GM12864 (cell line): ENCODE measurements around the gene EDIL3.

Experiments used
- DNase-seq: peaks from one replicate; pipeline ENCODE4 v3.0.0-alpha.2; 2011; ENCODE audit warnings: low read depth
- H3K4me3 ChIP-seq: 2 replicates; pipeline ENCODE4 v1.5.1; 2011; ENCODE audit warnings: mild to moderate bottlenecking, low read depth, low read length, control low read depth
- TF ChIP-seq, protein P1 (sequence below): IDR thresholded peaks from 2 replicates; pipeline ENCODE4 v1.5.1; 2011; ENCODE audit warnings: low read depth, mild to moderate bottlenecking, moderate library complexity, low read length, control low read depth, inconsistent platforms; ENCODE audit errors: missing control alignments

Gene EDIL3, protein sequence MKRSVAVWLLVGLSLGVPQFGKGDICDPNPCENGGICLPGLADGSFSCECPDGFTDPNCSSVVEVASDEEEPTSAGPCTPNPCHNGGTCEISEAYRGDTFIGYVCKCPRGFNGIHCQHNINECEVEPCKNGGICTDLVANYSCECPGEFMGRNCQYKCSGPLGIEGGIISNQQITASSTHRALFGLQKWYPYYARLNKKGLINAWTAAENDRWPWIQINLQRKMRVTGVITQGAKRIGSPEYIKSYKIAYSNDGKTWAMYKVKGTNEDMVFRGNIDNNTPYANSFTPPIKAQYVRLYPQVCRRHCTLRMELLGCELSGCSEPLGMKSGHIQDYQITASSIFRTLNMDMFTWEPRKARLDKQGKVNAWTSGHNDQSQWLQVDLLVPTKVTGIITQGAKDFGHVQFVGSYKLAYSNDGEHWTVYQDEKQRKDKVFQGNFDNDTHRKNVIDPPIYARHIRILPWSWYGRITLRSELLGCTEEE

DNA sequence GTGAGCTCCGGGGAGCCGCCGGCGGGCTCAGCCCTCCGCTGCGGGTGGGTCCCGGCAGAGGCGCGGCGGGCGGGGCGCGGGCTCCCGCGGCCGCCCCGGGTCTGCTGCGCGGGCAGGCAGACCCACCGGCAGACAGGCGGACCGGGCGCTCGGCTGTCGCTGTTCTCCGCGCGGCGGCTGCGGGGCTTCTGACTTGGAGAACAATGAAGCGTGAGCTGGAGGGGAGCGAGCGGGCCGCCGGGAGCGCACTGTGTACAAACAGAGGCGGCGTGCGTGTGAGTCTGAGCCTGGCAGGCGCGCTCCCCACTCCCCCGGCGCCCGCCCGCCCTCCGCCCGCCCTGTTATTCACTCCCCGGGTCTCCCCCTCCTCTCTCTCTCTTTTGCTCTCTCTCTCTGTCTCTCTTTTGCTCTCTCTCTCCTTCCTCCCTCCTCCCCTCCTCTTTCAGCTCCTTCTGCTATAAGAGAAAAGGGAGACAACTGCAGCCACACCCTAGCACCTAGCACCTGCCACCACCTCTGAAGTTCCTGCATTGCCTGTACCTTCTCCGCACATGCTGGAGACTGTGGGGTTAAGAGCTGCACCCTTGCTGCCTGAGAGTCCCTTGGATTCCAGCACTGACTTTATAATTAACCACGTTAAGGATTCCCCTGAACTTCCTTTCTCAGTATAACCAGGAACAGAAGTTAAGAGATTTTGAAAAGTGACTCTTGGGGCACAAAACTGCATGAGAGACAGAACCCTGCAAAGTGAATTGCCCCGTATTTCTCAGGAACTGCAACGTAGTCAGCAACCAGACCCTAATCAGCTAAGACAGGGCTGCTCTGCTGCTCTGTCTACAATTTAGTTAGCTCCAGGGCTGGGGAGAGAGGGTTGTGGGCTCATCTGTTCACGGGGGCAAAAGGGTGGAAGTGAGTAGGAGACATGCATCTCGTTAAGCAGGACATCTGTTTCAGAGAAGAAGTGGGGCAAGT lies at the start of gene EDIL3:
Gene EDIL3 (minus strand): TSS at position 277 of the 972 bp plus-strand sequence. CDS start 506 bp downstream, outside the sequence.
- H3K4me3 ChIP-seq, result no peak within 1 kb of the TSS
- TF ChIP-seq, protein P1, sequence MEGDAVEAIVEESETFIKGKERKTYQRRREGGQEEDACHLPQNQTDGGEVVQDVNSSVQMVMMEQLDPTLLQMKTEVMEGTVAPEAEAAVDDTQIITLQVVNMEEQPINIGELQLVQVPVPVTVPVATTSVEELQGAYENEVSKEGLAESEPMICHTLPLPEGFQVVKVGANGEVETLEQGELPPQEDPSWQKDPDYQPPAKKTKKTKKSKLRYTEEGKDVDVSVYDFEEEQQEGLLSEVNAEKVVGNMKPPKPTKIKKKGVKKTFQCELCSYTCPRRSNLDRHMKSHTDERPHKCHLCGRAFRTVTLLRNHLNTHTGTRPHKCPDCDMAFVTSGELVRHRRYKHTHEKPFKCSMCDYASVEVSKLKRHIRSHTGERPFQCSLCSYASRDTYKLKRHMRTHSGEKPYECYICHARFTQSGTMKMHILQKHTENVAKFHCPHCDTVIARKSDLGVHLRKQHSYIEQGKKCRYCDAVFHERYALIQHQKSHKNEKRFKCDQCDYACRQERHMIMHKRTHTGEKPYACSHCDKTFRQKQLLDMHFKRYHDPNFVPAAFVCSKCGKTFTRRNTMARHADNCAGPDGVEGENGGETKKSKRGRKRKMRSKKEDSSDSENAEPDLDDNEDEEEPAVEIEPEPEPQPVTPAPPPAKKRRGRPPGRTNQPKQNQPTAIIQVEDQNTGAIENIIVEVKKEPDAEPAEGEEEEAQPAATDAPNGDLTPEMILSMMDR, result no peak
- DNase-seq, result no peak

DNA sequence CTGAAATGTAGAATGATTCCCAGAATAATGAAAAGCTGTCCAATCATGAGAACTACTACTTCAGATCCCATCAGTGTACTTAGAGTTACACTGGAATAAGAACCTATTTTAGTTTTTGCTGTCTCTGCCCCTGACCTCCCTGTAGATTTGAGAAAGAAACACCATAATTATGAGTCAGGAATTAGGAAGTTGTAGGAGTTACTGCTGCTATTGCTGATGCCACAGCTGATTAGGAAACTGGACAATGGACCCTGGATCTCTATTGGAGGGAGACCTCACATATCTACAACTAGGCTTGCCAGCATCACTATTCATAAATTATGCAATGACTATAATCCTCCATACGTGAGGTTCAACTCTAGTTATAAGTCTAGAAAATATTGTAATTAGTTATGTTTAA lies 48.8 kb upstream of the EDIL3 start:
- TF ChIP-seq, protein P1, result no peak
- no peak for DNase-seq
- H3K4me3 ChIP-seq, result no peak overlapping the region

DNA sequence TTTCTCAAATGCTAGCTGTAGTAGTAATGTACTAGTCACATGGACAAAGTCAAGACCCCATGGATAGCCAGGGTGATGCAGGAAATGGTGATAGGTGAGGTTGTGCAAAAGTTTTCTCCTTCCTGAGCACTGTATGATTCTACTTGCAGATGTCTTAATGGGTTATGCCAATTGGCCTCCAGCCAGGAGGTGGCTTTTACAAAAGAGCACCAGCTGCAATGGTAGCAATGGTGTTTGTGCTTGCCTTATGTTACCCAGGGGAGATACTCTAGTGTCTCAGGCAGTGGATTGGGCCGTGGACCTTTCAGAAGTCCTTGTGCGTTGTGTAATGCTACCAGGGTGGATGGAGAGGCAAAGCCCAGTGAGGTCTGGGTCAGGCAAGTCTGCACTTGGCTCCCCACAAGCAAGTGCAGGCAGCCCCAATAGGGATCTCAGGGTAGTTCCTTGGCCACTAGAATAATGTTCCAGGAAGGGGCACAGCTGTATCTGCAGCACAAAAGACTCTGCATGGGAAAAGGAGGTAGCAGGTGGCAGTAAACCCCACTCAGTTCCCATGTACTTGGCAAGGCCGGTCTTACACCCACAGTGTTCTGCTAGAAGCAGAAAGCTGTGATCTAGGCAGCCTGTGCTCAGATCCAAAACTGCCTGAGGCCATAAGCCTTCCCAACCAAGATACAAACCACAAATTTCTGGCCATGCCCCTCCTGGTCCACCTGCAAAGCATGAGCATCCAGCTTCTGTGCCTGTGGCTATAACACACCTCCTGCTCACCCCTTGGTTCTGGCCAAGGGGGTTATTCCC lies 46.4 kb upstream of the EDIL3 start:
- DNase-seq, result no peak
- TF ChIP-seq, protein P1, result no peak
- H3K4me3 ChIP-seq, result no peak overlapping the region

DNA sequence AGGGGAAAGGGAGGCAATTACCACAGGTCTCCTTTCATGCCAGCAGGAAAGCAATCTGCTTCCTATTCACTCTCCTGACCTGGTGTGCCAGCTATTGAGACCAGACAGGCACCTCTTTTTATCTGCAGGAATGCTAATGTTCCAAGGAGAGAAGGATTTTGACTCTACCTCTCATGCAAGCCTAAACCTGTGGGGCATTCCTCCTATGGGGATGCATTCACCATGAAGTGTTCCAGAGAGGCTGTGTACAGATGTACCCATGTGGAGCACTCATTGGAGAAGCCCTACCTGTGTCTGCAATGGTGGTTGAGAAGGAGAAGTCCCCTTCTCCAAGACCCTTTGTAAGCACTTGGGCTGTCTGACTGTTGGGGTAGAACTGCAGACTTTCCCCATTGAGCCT lies 45.4 kb upstream of the EDIL3 start:
- no peak for DNase-seq
- TF ChIP-seq, protein P1, result no peak
- H3K4me3 ChIP-seq, result no peak overlapping the region

DNA sequence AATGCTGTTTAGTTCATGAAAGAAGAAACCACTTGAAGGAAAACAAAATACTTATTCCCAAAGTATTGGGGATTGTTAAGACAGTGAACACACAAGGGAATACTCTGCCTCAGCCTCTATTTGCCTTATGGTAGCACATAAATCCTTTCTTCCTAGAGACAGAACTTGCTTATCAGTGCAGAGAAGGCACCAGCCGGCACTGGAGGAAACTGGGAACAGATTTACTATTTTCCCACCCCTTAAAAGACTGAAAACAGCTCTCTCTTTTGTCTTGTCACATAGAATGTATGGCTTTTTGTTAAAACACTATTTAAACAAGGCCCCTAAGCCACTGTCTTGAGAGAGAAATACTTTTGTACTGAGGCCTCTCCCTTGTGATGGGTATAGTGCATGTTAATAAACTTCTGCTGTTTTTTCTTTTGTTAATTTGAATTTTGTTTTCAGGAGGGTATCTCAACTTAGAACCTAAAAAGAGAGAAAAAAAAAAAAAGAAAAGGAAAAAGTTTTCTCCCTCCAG lies 40.7 kb upstream of the EDIL3 start:
- TF ChIP-seq, protein P1, result no peak
- H3K4me3 ChIP-seq, result no peak overlapping the region
- DNase-seq, result no peak

DNA sequence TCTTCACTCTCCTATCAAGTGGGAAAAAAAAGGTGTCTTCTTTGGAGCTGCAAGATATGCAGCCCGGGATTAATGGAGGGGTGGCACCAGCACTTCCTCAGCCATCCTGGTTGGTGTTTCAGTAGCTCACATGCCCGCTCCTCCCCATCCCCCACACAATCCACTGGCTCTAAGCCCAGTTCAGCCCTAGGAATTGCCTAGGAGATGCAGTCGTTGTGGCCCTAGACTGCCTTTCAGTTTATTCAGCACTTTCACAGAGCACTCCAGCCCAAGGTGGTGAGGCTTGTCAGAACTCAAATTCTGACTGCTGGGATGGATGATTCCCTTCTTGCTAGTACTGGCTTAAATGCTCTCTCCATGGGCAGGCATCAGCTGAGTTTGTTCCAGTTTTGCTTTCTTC lies 35.1 kb upstream of the EDIL3 start:
- DNase-seq, result no peak
- TF ChIP-seq, protein P1, result no peak
- H3K4me3 ChIP-seq, result no peak overlapping the region
